Stimulated activated CD4-positive, alpha-beta T cell treated with anti-CD3 and anti-CD28 coated beads, Interleukin-12 subunit alpha, Interleukin-12 subunit beta, amount 100 ng/mL, for 24 hours (primary cell): Measurements from ENCODE around the gene IL1F10.
"Not testable (repeated sequence)": the region's sequence is repeated elsewhere in the genome, so short reads cannot be mapped to it uniquely, and the experiment has no call there.

ENCODE experiments used
- DNase-seq, 2 experiments: peaks; one replicate each; pipeline ENCODE4 v3.0.0-alpha.2; 2020; ENCODE audit warnings: low read depth in 2 of 2

Gene IL1F10

GRCh38 chr2:113081488-113082210 lies 13.9 kb downstream of the IL1F10 start:
- DNase-seq: no peak

- DNase-seq: no peak
Observed at GRCh38 chr2:113083296-113083695, 15.5 kb downstream of the IL1F10 start.

GRCh38 chr2:113084249-113085000 lies 16.7 kb downstream of the IL1F10 start:
- no peak for DNase-seq

GRCh38 chr2:113085542-113085941 lies 17.8 kb downstream of the IL1F10 start:
- DNase-seq: no peak

- DNase-seq: no peak
Observed at GRCh38 chr2:113088213-113088992, 20.6 kb downstream of the IL1F10 start.

- DNase-seq: no peak
Observed at GRCh38 chr2:113089916-113090315, 22.1 kb downstream of the IL1F10 start.

GRCh38 chr2:113091231-113091896 lies 23.6 kb downstream of the IL1F10 start:
- no peak for DNase-seq

GRCh38 chr2:113092864-113093612 lies 25.3 kb downstream of the IL1F10 start:
- no peak for DNase-seq

- DNase-seq: no peak
Observed at GRCh38 chr2:113093613-113093977, 25.8 kb downstream of the IL1F10 start.

- DNase-seq: not testable (repeated sequence)
Observed at GRCh38 chr2:113096306-113096705, 28.5 kb downstream of the IL1F10 start.

GRCh38 chr2:113096842-113097618 lies 29.3 kb downstream of the IL1F10 start:
- DNase-seq: not testable (repeated sequence)

GRCh38 chr2:113098041-113098440 lies 30.3 kb downstream of the IL1F10 start:
- no peak for DNase-seq

GRCh38 chr2:113098532-113098931 lies 30.8 kb downstream of the IL1F10 start:
- DNase-seq: no peak

GRCh38 chr2:113102133-113102532 lies 34.4 kb downstream of the IL1F10 start:
- no peak for DNase-seq

GRCh38 chr2:113103277-113103676 lies 35.5 kb downstream of the IL1F10 start:
- no peak for DNase-seq

- no peak for DNase-seq
Observed at GRCh38 chr2:113104054-113104611, 36.4 kb downstream of the IL1F10 start.

- peak in 1 of 2 experiments; percentile 32 for DNase-seq
Observed at GRCh38 chr2:113105047-113105785, 37.4 kb downstream of the IL1F10 start.

- DNase-seq: no peak
Observed at GRCh38 chr2:113111121-113111520, 43.4 kb downstream of the IL1F10 start.

GRCh38 chr2:113111823-113112287 lies 44.1 kb downstream of the IL1F10 start:
- DNase-seq: no peak
